Measurements from ENCODE around the gene DPPA5.
"Not testable (repeated sequence)": the region's sequence is repeated elsewhere in the genome, so short reads cannot be mapped to it uniquely, and the experiment has no call there.

DPPA5 gene, protein sequence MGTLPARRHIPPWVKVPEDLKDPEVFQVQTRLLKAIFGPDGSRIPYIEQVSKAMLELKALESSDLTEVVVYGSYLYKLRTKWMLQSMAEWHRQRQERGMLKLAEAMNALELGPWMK

DNA sequence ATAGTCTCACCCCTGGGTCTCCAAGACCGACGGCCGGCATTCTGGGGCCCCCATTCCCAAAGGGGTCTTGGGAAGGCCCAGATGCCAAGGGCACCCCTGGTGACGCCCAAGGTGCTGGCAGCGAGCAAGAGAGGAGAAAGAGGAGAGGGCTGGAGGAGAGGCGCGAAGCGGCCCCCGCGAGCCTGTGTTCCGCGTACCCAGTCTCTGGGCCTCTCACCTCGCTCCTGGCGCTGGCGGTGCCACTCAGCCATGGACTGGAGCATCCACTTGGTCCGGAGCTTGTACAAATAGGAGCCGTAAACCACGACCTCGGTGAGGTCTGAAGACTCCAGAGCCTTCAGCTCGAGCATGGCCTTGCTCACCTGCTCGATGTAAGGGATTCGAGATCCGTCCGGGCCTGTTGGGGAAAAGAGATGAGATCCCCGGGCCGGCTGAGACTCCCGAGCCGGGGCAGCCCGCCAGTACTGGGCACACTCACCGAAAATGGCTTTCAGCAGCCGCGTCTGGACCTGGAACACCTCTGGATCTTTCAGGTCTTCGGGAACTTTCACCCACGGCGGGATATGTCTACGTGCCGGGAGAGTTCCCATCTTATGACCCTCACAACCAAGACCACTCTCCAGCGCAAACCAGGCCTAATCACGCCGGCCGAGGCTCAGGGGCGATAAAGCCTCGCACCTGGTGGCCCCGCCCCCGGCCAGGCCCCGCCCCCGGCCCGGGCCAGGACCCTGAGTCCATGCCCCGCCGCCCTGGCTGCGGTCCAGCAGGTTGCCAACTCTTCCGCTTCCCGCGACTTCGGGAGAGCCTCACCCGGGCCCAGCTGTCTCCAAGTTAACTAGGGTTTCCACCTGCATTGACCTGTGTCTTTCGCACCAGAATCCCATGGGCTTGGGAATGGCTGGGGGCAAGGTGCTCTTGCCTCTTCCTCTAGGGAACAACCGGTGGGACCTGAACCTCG lies at the start of gene DPPA5:
Gene DPPA5 (minus strand): TSS at position 641 of the 958 bp plus-strand sequence. CDS start 51 bp downstream, at position 590.
- DNase-seq: no peak

DNA sequence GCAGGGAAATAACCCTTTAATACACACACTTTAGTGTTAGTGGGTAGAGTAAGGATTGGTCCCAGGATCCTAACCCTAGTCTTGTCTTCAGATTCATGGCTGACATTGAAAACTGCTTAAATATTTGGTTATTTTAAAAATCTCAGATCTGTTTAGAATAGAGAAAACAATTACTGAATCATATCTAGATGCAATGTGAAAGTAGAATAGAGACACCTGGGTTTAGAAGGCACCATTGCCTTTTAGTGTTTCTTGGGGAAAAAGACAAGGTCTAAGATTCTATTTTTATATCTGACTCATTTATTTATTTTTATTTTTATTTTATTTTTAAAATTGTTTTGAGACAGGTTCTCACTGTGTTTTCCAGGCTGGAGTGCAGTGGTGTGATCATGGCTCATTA lies 46.6 kb upstream of the DPPA5 start:
- DNase-seq: no peak

DNA sequence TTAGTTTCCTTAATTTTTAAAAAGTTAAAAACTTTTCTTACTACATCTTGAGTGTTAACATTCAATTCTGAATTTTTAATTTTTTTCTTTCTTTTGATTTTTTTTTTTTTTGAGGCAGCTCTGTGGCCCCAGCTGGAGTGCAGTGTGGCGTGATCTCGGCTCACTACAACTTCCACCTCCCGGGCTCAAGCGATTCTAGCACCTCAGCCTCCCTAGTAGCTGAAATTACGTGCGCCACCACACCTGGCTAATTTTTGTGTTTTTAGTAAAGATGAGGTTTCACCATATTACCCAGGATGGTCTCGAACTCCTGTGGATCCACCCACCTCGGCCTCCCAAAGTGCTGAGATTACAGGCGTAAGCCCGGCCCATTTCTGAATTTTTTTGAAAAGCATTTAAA lies 41.8 kb upstream of the DPPA5 start:
- DNase-seq: no peak

DNA sequence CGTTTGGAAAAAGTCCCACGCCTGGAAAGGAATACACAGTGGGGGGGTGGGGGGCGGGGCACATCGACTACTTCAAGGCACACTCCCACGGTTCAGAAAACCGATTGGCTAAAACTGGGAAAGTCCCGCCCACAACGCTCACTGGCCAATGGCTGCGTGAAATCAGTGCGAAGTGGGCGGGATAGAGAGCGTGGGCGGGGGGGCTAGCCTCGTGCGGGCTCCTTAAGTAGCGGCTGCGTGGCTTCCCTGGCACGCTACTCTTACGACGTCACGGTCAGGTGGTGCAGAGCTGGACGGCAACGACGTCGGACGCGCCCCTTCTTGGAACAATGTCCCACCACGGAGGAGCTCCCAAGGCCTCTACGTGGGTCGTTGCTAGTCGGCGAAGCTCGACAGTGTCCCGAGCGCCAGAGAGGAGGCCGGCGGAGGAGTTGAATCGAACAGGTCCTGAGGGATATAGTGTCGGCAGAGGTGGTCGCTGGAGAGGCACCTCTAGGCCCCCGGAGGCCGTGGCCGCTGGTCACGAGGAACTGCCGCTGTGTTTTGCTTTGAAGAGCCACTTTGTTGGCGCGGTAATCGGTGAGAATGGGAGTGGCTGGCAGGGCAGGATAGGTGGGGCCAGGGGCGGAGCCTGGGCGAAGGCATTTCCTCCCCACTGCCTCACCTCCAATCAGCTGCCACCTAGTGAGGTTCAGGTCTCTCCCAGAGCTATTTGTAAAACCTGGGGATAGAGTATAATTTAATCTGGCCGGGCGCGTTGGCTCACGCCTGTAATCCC lies 40.7 kb upstream of the DPPA5 start, which contains the start of gene DDX43:
Gene DDX43 (plus strand): TSS at position 252 of the 778 bp plus-strand sequence. CDS start 78 bp downstream, at position 330.
- peak; percentile 95 for DNase-seq

DNA sequence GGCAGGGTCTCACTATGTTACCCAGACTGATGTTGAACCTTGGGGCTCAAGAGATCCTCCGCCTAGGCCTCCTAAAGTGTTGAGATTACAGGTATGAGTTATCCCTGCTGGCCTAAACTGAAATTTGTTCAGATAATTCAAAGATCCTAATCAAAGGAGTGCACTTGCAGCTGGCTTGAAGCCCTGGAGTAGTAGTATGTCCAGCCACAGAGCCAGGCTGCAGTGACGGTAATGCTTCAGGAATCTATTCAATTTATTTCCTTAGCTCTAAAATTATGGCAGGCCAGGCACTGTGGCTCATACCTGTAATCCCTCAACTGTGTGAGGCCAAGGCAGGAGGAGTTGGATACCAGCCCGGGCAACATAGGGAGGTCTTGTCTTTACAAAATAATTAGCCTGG lies 39.2 kb upstream of the DPPA5 start:
- DNase-seq: no peak

DNA sequence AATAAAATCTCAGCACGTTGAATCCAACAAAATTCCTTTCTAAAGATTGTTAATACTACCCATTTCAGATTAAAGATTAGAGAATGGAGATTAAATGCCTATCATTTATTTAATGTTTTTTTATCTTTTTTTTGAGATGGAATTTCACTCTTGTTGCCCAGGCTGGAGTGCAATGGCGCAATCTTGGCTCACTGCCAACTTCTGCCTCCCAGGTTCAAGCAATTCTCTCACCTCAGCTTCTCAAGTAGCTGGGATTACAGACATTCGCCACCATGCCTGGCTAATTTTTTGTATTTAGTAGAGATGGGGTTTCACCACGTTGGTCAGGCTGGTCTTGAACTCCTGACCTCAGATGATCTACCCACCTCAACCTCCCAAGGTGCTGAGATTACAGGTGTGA lies 38.1 kb upstream of the DPPA5 start:
- peak; percentile 13 for DNase-seq

DNA sequence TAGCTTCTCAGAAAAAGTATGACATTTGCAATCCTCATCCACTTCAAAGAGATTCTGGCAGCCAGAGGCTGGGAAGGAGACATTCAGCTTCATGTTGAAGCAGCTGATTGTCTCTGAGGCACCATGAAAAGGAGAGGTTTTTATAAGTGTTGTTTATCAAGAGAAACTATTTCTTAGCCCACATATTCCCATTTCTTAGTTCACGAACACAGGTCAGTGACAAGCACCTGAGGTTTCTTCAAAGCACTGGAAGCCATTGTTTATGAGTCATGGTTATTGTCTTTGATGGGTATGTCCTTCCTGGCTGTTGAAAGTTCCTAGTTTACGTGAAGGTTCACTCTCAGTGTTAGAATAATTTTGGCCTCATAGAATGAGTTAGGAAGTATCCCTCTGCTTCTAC lies 37.6 kb upstream of the DPPA5 start:
- no peak for DNase-seq

DNA sequence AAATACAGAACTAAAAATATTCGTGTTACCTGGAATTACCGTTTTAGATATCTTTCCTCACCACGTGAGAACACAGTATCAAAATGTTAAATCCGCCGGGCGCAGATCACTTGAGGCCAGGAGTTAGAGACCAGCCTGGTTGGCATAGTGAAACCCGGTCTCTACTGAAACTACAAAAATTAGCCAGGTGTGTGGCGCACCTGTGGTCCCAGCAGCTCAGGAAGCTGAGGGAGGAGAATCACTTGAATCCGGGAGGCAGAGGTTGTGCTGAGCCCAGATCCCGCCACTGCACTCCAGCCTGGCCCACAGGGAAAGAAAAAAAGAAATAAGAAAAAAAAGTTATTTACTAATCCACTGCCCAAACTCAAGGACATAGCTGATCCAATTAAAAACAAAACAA lies 35.8 kb upstream of the DPPA5 start:
- DNase-seq: no peak

DNA sequence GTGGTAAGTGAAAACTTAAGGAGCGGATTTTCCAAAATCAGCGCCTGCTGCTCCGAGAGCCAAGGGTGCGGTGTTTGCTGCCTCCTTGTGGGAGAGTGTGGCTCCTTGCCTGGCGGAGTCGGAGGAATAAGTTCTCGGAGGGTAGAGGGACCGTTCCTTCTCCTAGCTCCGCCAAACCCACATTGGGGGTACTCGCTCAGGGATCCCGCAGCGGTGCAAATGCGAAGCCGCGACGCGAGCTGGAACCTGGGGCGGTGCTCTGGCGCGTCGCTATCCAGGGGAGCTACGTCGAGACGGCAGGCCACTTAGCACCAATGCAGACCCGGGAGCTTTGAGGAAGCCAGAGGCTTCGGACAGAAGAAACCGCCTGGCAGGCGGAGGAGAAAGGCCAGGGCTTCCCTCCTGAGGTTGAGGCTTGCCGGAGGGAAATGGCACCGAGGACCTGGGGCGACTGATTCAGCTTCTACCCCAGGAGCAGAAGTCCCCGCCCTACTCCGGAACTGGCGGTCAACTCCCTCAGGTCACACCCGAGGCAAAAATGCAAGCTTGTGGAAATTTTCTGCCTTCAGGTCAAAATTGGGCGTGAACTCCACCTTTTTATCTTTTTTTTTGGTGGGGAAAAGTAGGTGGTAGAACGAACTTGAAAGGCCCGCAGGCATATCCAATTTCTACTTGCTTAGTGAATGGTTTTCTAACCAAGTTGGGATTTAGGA lies 34.9 kb upstream of the DPPA5 start:
- peak; percentile 92 for DNase-seq

DNA sequence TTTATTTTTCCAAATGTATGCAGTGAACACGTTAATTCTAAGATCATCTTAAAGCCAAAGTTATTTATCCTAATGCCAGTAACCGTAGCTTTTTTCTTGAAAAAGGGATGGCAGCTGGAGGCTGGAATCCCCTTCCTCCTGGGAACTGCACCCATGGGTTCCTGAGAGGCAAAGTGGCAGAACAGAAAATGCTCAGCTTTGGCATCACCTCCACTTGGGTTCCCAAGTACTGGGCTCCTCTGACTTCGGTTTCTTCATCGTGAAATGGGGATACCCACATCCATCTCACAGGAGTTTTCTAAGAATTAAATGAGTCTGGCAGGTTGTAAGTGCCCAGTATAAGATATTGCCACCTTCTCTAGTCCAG lies 34.3 kb upstream of the DPPA5 start:
- no peak for DNase-seq

DNA sequence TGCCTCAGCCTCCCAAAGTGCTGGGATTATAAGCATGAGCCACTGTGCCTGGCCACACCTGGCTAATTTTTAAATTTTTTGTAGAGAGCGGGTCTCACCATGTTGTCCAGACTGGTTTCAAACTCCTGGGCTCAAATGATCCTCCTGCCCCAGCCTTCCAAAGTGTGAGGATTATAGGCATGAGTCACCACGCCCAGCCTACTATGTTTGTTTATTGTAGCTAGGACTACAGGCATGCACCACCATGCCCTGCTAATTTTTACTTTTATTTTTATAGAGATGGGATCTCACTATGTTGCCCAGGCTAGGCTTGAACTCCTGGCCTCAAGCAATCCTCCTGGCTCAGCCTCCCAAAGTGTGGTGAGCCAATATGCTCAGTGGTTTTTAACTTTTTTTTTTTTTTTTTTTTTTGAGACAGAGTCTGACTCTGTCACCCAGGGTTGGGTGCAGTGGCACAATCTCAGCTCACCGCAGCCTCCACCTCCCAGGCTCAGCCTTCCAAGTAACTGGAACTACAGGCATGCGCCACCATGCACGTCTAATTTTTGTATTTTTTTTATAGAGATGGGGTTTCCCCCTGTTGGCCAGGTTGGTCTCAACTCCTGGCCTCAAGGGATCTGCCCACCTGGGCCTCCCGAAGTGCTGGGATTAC lies 28.5 kb upstream of the DPPA5 start:
- no peak for DNase-seq

DNA sequence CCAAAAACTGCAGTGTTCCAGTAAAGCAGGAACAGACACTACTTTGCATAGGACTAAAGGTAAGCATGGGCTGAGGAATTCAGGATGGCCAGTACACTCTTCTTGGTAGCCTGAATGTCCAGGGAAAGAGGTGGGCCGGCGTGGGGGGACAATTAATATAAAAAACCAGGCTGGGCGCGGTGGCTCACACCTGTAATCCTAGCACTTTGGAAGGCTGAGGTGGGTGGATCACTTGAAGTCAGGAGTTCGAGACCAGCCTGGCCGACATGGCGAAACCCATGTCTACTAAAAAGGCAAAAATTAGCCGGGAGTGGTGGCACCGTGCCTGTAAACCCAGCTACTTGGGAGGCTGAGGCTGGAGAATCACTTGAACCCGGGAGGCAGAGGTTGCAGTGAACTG lies 27.5 kb upstream of the DPPA5 start:
- DNase-seq: not testable (repeated sequence)

DNA sequence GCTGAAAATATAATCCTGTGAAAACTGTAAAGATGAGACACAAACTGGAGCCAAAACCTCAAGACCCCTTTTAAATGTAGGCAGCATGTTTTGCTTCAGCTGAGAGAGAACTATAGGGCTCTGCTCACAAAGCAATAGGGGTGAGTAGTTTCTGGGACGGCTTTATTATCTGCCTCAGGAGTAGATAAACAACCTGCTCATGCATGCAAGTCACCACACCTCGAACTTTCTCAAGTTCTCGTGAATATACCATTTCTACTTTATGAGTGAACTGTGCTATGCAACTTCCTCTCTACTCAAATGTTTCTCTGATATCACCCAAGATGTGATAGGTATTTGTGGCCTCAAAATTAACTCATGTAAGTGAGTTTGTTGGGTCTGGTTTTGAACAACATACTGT lies 23.1 kb upstream of the DPPA5 start:
- DNase-seq: peak; percentile 37

DNA sequence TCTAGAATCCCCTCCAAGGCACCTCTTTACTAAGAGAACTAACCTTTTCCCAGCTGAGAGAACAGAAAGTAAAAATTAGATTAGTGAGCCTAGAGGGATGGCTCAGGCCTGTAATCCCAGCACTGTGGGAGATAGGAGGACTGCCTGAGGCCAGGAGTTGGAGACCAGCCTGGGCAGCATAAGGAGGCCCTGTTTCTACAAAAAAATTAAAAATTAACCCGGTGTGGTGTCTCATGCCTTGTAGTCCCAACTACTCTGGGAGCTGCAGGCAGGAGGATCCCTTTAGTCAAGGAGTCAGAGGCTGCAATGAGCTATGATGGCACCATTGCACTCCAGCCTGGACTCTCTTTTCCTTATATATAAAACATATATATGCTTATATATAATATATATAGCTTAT lies 21.1 kb upstream of the DPPA5 start:
- no peak for DNase-seq

DNA sequence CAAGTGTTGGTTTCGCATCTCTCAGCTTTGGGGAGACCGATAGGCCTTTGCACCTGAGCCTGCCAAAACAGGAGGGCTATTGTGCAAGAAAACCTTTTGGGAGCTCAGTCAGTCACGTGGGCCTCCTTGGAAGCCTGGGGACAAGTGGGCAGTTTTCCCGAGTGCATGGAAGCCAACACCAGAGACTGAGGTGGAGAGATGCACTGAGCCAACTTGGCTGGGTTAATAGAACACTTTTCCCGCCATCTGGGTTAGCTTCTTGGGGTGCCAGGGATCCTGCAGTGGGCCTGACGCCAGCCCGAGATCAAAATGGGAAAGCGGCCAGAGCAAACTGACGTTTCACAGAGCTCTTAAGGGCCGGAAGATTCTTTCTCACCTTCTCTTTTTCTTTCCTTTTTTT lies 18.4 kb upstream of the DPPA5 start:
- DNase-seq: no peak

DNA sequence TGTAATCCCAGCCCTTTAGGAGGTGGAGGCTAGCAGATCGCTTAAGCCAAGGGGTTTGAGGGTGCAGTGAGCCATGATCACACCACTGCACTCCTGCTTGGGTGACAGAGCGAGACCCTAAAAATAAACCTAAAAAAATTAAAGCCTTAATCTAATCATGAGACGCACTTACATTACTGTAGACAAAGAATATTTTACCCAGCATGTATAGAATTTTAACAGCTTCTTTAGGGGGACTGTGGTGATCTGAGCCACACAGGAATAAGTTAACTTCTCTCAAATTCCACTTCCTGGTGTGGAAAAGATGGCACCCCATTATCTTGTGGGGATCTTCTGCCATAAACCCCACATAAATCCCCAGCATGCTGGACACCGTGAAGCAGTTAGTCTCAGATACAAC lies 17.9 kb upstream of the DPPA5 start:
- DNase-seq: no peak

DNA sequence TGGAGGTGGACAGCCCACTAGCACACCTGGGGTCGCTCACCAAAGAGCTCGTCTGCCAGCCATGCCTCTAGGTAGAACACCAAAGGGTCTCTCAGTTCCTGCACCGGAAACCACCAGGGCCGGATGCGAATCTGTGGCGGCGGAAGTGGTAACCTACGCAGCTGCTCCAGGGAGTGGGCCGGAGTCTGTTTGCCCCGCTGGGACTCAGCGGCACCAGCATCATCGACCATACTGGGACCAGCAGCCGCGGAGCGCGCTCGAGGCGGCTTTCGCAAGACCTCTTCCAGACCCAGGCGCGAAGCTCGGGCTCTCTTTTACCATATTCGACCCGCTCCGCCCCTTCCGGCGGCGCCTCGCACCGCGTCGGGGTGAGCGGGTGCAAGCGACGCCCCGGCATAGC lies 15.5 kb upstream of the DPPA5 start, which contains the start of gene OOEP:
Gene OOEP (minus strand): TSS at position 335 of the 400 bp plus-strand sequence. CDS start 105 bp downstream, at position 230.
- DNase-seq: no peak

DNA sequence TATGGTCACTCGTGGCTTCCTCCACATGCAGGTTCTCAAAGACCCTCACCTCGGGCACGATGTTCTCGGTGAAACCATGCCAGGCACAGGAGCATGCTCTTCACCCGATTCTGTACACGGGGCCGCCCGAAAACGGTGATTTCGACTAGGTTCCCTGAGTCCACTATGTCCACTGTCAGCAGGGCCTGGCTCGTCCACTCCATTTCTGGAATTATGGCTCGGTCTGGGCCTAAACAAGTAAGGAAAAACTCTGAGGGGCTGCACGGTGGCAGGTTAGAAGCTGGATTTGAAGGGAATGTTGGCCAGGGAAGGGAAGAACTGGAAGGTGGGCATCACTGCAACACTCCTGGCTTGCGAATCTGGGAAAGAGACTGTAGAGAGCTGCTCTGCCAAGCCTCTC lies 15.1 kb upstream of the DPPA5 start:
- no peak for DNase-seq

DNA sequence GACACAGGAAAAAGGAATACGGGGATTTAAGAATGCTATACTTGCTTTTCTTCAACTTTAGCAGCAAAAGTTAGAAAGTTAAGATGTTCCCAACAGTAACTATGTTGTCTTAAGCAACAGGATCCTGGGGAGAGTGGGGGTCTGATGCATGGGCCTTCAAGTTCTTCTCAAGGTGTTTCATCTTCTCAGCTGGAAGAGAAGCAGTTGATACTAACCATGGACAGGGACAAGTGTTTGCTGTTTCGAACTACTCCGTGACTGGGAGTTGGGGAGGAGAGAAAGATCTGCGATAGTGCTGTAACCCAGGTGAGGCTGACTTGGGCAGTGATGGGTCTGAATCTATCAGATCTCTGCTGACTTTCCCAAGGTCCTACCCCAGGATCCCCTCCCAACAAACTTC lies 14.6 kb upstream of the DPPA5 start:
- DNase-seq: no peak

DNA sequence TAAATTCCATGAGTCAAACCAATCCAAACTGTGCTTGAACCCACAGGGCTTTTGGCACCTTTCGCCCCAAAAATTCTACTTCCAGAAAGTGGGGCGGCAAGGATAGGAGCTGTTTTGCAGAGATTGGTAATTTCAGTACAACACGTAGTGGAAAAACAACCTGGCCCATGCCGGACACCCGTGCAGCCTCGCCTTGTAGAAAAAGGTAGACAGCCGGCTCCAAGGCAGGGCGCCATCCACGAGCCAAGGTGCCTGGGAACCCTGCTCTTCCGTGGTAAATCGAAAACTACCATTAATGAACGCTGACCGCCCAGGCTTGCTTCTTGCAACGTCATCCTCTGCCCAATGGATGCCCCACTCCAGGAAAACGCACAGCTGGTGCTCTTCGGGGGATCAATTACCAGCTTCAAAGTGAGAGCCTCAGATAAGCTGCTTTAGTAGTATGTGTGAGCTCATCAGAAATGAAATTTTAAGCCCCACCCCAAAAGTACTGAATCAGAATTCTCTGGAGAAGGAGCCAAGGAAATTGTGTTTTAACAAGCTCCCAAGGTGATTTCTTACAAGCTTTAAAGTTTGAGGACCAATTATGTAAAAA lies 13.8 kb upstream of the DPPA5 start:
- no peak for DNase-seq

DNA sequence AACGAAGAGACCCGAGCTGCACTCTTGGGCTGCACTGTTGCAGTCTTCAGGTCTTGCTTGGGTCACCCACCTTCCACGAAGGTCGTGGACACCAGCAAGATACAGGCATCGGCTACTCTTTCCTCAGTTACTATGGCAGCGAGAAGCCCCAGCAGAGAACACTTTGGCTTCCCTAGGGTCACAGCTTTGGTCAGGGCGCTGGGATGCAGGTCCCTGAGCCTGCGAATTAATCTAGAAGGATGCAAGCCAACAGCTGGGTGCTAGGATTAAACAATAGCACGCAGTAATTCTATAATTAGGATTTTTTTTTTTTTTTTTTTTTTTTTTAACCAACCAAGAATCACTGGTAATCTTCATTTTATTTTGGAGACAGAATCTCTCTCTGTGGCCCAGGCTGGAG lies 10.5 kb upstream of the DPPA5 start:
- no peak for DNase-seq

DNA sequence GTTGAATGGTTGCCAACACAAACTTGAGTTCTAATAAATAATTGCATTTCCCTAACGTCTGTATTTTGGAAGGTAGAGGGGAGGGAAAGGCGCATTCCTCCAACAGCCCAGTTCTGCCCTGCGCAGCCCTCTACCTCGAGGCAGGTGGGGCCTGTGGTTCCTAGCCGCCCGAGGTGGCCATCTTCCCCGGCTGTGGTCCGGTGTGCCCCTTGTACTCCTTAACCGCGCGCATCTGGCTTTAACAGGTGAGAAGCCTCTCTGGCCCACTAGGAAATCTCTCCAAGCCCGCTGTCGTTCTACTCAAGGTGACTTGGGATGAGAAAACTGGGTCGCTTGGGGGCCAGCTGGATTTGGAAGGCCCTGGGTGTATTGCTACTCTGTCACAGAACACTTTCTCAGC lies 10.0 kb upstream of the DPPA5 start:
- no peak for DNase-seq

Data from OCI-M1 (cell line).